Tibial nerve (tissue), 4 donors: ENCODE results near the gene SHANK3.

Experiments
- CTCF ChIP-seq, 5 experiments: fragments of 200-600 bp in 3 of 5; fragments of 450-650 bp in 2 of 5; sonication (generic) in 3 of 5; IDR thresholded peaks; one replicate each; pipeline ENCODE4 v1.5.1; 2016 to 2019; ENCODE audit warnings: antibody characterized with exemption in 5 of 5, mild to moderate bottlenecking in 3 of 5, moderate library complexity in 2 of 5
- EP300 ChIP-seq, 2 donors: sonication (generic); formaldehyde crosslinking; IDR thresholded peaks; one replicate each; pipeline ENCODE4 v1.6.1; 2017; ENCODE audit warnings: antibody characterized with exemption in 2 of 2, mild to moderate bottlenecking in 1 of 2
- POLR2A ChIP-seq, 2 donors: fragments of 450-650 bp; IDR thresholded peaks; one replicate each; pipeline ENCODE4 v1.6.1; 2017; ENCODE audit warnings: antibody characterized with exemption in 2 of 2, mild to moderate bottlenecking in 2 of 2, moderate library complexity in 2 of 2

- TF ChIP-seq POLR2A (IDR thresholded peaks at IDR 0.05) = no peak
- no peak for TF ChIP-seq CTCF (IDR thresholded peaks at IDR 0.05)
- TF ChIP-seq EP300 (IDR thresholded peaks at IDR 0.05) = no peak
Measured at GRCh38 chr22:50703726-50704509, 31.3 kb downstream of the SHANK3 start.
